CD4-positive, alpha-beta memory T cell (primary cell): ENCODE results near the gene PRDM5. TPM values are rescaled to one million over a fixed set of nuclear protein-coding genes. Genes with fewer than 3 reads are reported as not detected.

ENCODE experiments used
- CTCF ChIA-PET: fragments of 350-600 bp; sonication (Branson Sonifier 250); formaldehyde crosslinking; loops from one replicate; lab custom pipeline; 2021; ENCODE audit warnings: inconsistent platforms; ENCODE audit not compliant: partially characterized antibody; lab: Charles Lee
- POLR2A ChIA-PET: fragments of 350-600 bp; sonication (Branson Sonifier 250); formaldehyde crosslinking; loops from one replicate; lab custom pipeline; 2021; ENCODE audit not compliant: partially characterized antibody; lab: Charles Lee
- DNase-seq, 5 donors: peaks; one replicate each; pipeline versions ENCODE4 v3.0.0 to v3.0.0-alpha.2; 2020 to 2022; ENCODE audit warnings: mixed read lengths in 1 of 5
- H3K27ac ChIP-seq: one replicate; pipeline ENCODE4 v1.7.0; 2013; ENCODE audit warnings: low read depth, low read length
- H3K27me3 ChIP-seq: 2 replicates; pipeline ENCODE4 v1.7.0; 2013; ENCODE audit warnings: mild to moderate bottlenecking, low read length, moderate library complexity; ENCODE audit not compliant: insufficient read depth
- H3K36me3 ChIP-seq: 2 replicates; pipeline ENCODE4 v1.7.0; 2013; ENCODE audit warnings: mild to moderate bottlenecking, low read length, moderate library complexity; ENCODE audit not compliant: insufficient read depth
- H3K4me1 ChIP-seq: 2 replicates; pipeline ENCODE4 v1.7.0; 2013; ENCODE audit warnings: mild to moderate bottlenecking, low read length, moderate library complexity; ENCODE audit not compliant: insufficient read depth
- H3K4me3 ChIP-seq, 2 donors: one replicate each; pipeline ENCODE4 v1.7.0; 2013; ENCODE audit warnings: low read length in 2 of 2, mild to moderate bottlenecking in 1 of 2
- H3K9me3 ChIP-seq, 2 donors: one replicate each; pipeline ENCODE4 v1.7.0; 2013; ENCODE audit warnings: low read length in 2 of 2, control low read depth in 1 of 2; ENCODE audit not compliant: control insufficient read depth in 1 of 2
- H3K27ac Mint-ChIP-seq, 7 donors: one replicate each; pipeline ENCODE4 v1.8.0; 2020 to 2021; ENCODE audit warnings: mixed read lengths in 7 of 7, mild to moderate bottlenecking in 6 of 7, inconsistent platforms in 3 of 7, moderate library complexity in 3 of 7
- H3K27me3 Mint-ChIP-seq, 2 donors: one replicate each; pipeline ENCODE4 v1.8.0; 2020 to 2021; ENCODE audit warnings: mixed read lengths in 2 of 2
- H3K36me3 Mint-ChIP-seq, 2 donors: one replicate each; pipeline ENCODE4 v1.8.0; 2020 to 2021; ENCODE audit warnings: mixed read lengths in 2 of 2, inconsistent platforms in 1 of 2, mild to moderate bottlenecking in 1 of 2
- H3K4me1 Mint-ChIP-seq, 4 donors: one replicate each; pipeline ENCODE4 v1.8.0; 2020 to 2021; ENCODE audit warnings: mixed read lengths in 4 of 4, mild to moderate bottlenecking in 1 of 4
- H3K4me3 Mint-ChIP-seq, 8 donors: one replicate each; pipeline ENCODE4 v1.8.0; 2020 to 2021; ENCODE audit warnings: mixed read lengths in 8 of 8, mild to moderate bottlenecking in 7 of 8, moderate library complexity in 6 of 8, inconsistent platforms in 3 of 8
- H3K9me3 Mint-ChIP-seq, 8 donors: one replicate each; pipeline ENCODE4 v1.8.0; 2020 to 2021; ENCODE audit warnings: mixed read lengths in 8 of 8, mild to moderate bottlenecking in 5 of 8, inconsistent platforms in 3 of 8, moderate library complexity in 1 of 8
- intact Hi-C: fragments of 100-400 bp; cut with micrococcal nuclease; formaldehyde crosslinking; loops from one replicate; pipeline ENCODE4 v1.15.1; 2023
- polyA plus RNA-seq, 2 donors: library from polyadenylated mRNA; unstranded; fragments of 300-500 nt; fragmentation: Illumina TruSeq; gene quantifications; one replicate each; pipeline ENCODE4 v1.2.3, GENCODE V29; 2021
- total RNA-seq, 2 experiments: library from RNA; stranded (reverse); gene quantifications; one replicate each; pipeline ENCODE4 v1.2.3, GENCODE V29; 2021

Gene PRDM5
- total and polyA plus RNA-seq, 4 experiments from 2014 or later: 0.24 to 0.84 (median 0.36) TPM

DNA sequence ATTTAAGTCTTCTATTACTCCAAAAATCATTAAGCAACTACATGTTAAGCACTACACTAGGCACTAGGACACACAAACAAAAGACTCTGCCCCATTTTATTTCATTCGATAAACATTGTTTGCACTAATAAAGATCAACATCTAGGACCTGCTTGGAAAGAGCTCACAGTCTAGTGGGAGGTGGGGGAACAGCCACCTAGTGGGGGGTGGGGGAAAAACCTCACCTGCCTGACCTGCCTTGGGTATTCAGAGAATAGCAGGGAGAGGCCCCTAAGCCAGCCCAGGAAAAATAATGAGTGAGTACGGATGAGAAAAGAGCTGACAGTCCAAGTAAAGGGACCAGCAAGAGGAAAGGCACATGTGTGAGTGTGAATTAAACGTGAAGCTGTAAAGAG, 52.2 kb downstream of the PRDM5 start:
- POLR2A ChIA-PET: no interaction called here
- H3K27ac Mint-ChIP-seq: no peak overlapping the region
- intact Hi-C loops: no loop called here

DNA sequence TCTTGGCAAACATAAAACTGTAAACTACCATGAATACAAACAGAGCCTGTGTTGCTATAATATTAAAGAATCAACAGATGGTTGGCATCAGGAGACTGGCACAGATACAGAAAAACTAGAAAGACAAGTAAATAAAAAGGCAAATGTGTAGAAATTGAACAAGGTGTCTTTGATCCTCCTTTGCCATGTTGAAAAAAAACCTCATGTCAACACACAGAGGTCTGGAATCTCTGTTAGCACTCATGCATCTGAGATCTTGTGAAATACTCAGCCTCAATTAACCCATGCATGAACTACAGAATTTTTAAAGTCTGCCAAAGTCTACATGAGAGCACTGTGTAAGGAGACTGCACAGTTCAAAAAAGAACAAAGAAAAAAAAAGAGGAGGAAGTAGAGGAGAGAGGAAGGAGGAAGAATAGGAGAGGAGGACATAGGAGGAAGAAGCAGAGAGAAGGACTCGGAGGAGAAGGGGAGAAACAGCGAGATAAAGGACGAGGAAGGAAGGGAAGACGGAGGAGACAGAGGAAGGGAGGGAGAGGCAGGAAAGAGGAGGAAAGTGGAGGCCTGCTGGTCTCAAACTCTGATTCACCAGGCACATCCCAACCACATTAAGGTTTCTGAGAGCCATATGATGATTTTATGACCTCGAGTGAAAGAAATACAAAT, 52.8 kb downstream of the PRDM5 start:
- Histone ChIP-seq H3K4me3 (no peak overlapping the region), H3K27ac (no peak overlapping the region), H3K27me3 (no peaks in the 10 kb centered on the region), H3K4me1 (no peaks in the 10 kb centered on the region), H3K9me3 (no peaks in the 10 kb centered on the region), H3K36me3 (no peaks in the 10 kb centered on the region)
- Mint-ChIP-seq H3K4me3 (no peak overlapping the region), H3K27me3 (peaks cover under 1 to 4% of the 10 kb centered on the region in 2 donors), H3K9me3 (no peaks in the 10 kb centered on the region), H3K4me1 (no peaks in the 10 kb centered on the region), H3K27ac (no peak overlapping the region), H3K36me3 (no peaks in the 10 kb centered on the region)
- ChIA-PET CTCF (no interaction called here), POLR2A (interaction anchor here (1.5 kb wide), 1 partner anchor 10 kb away, joined by 3 read pairs; no protein-coding TSS in a partner anchor)
- no peak for DNase-seq
- intact Hi-C loops: no loop called here

More for the DNA sequence above, 52.2 kb downstream of the PRDM5 start:
- Mint-ChIP-seq H3K4me1 (no peaks in the 10 kb centered on the region), H3K4me3 (no peak overlapping the region), H3K36me3 (no peaks in the 10 kb centered on the region), H3K27me3 (peaks cover 1 to 4% of the 10 kb centered on the region in 2 donors), H3K9me3 (no peaks in the 10 kb centered on the region)
- Histone ChIP-seq H3K27me3 (no peaks in the 10 kb centered on the region), H3K4me1 (no peaks in the 10 kb centered on the region), H3K4me3 (no peak overlapping the region), H3K9me3 (no peaks in the 10 kb centered on the region), H3K27ac (no peak overlapping the region), H3K36me3 (no peaks in the 10 kb centered on the region)
- CTCF ChIA-PET: no interaction called here
- DNase-seq: no peak

- no peaks in the 10 kb centered on the region for H3K4me1 Mint-ChIP-seq
- no peaks in the 10 kb centered on the region for H3K36me3 Mint-ChIP-seq
- no peak overlapping the region for H3K27ac Mint-ChIP-seq
- H3K9me3 Mint-ChIP-seq: no peaks in the 10 kb centered on the region
- H3K27ac ChIP-seq: no peak overlapping the region
- H3K4me3 ChIP-seq: no peak overlapping the region
- ChIA-PET POLR2A (no interaction called here), CTCF (no interaction called here)
- H3K36me3 ChIP-seq: no peaks in the 10 kb centered on the region
- no peaks in the 10 kb centered on the region for H3K4me1 ChIP-seq
- intact Hi-C loops: no loop called here
- no peaks in the 10 kb centered on the region for H3K27me3 Mint-ChIP-seq
- no peaks in the 10 kb centered on the region for H3K9me3 ChIP-seq
- no peak overlapping the region for H3K4me3 Mint-ChIP-seq
- no peak for DNase-seq
- H3K27me3 ChIP-seq: no peaks in the 10 kb centered on the region
Observed at GRCh38 chr4:120867506-120867905, 55.0 kb downstream of the PRDM5 start.

DNA sequence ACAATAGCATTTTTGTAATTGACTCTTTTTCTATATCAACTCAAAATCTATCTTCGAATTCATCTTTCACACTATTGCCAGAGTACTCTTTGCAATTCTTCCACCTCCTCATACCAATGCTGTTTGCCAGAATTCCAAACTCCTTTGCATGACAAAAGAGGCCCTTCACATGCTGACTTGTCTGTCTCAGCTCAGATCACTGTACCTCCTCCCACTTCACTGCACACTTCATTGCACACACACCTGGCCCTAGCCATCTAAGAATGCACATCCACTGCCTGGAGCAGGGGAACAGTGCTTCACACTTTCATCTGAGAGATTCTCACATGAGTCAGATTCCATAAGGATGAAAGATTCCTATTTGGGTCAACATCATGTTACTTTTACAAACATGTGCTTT, 56.5 kb downstream of the PRDM5 start:
- ChIA-PET CTCF (no interaction called here), POLR2A (no interaction called here)
- H3K9me3 Mint-ChIP-seq: no peaks in the 10 kb centered on the region
- no peak overlapping the region for H3K27ac ChIP-seq
- no peak overlapping the region for H3K4me3 ChIP-seq
- H3K4me1 ChIP-seq: no peaks in the 10 kb centered on the region
- DNase-seq: no peak
- no peaks in the 10 kb centered on the region for H3K36me3 ChIP-seq
- H3K4me1 Mint-ChIP-seq: no peaks in the 10 kb centered on the region
- H3K27me3 Mint-ChIP-seq: peaks cover 0 to 1% of the 10 kb centered on the region in 2 donors
- H3K27me3 ChIP-seq: no peaks in the 10 kb centered on the region
- H3K36me3 Mint-ChIP-seq: no peaks in the 10 kb centered on the region
- H3K27ac Mint-ChIP-seq: no peak overlapping the region
- intact Hi-C loops: no loop called here
- H3K4me3 Mint-ChIP-seq: no peak overlapping the region
- H3K9me3 ChIP-seq: no peaks in the 10 kb centered on the region

DNA sequence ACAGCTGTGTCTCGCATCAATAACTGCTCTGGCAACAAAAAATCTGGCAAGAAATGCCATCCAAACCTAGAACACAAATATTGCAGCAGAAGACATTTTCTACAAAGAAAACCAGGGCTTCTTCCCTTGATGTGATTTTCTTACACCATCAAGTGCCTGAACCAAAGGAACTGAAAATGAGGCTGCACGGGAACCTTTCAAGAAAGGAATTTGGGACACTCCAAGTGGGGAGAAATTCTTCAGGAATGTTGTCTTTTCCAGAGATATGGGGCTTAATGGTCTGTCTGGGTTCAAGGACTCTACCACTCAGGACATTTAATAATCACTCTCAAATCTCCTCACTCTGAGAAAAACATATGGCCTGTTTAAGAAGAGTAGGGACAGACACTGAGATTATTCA, 57.6 kb downstream of the PRDM5 start:
- Histone ChIP-seq H3K9me3 (no peaks in the 10 kb centered on the region), H3K4me3 (no peak overlapping the region), H3K36me3 (no peaks in the 10 kb centered on the region), H3K27ac (no peak overlapping the region), H3K27me3 (no peaks in the 10 kb centered on the region), H3K4me1 (no peaks in the 10 kb centered on the region)
- Mint-ChIP-seq H3K4me3 (no peak overlapping the region), H3K4me1 (no peaks in the 10 kb centered on the region), H3K36me3 (no peaks in the 10 kb centered on the region), H3K9me3 (no peaks in the 10 kb centered on the region), H3K27me3 (peaks cover 0 to 1% of the 10 kb centered on the region in 2 donors), H3K27ac (no peak overlapping the region)
- POLR2A ChIA-PET: no interaction called here
- intact Hi-C loops: no loop called here
- DNase-seq: no peak
- CTCF ChIA-PET: no interaction called here

DNA sequence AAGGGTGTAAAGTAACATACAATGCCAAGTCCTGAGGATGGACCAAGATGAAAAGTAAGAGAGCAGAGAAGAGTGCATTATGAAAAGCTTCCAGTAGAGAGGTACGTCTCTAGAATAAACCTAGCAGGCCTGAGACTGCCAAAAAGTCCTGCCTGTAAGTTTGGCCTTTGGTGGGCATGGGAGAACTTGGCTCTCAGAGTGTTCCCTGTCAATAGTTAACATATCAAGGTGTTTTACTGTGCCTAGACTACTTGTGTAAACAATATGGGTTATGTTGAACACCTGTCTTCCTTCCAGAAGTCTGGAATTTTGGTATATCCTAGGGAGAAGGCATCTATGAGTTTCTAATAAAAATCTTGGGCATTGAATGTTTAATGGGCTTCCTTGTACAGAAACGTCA, 60.1 kb downstream of the PRDM5 start:
- Mint-ChIP-seq H3K36me3 (no peaks in the 10 kb centered on the region), H3K27me3 (peaks cover 0 to 1% of the 10 kb centered on the region in 2 donors), H3K9me3 (no peaks in the 10 kb centered on the region), H3K27ac (no peak overlapping the region), H3K4me1 (no peaks in the 10 kb centered on the region), H3K4me3 (no peak overlapping the region)
- ChIA-PET CTCF (no interaction called here), POLR2A (no interaction called here)
- DNase-seq: no peak
- no peaks in the 10 kb centered on the region for H3K9me3 ChIP-seq
- H3K27ac ChIP-seq: no peak overlapping the region
- no peaks in the 10 kb centered on the region for H3K36me3 ChIP-seq
- no peak overlapping the region for H3K4me3 ChIP-seq
- H3K4me1 ChIP-seq: no peaks in the 10 kb centered on the region
- no peaks in the 10 kb centered on the region for H3K27me3 ChIP-seq
- intact Hi-C loops: no loop called here

DNA sequence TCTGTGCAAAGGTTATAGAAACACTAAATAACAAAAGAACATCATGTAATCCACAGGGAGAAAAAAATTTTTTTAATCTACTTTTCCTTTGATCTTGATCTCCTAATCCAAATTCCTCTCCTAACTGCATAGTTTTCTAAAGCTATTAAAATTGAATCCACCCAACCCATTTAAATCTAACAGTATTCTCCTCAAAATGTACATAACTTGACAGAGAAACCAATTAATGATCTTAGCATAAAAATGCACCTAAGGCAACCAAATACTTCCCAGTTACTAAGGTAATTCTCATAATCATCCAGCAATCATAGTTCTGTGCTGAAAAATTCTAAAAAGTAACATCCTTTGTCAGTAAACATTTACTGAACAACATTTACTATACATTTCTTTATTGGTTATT, 60.7 kb downstream of the PRDM5 start:
- POLR2A ChIA-PET: no interaction called here
- no peaks in the 10 kb centered on the region for H3K36me3 Mint-ChIP-seq

More for the DNA sequence above, 60.7 kb downstream of the PRDM5 start:
- no peaks in the 10 kb centered on the region for H3K9me3 ChIP-seq
- no peaks in the 10 kb centered on the region for H3K4me1 Mint-ChIP-seq
- intact Hi-C loops: no loop called here
- H3K27me3 Mint-ChIP-seq: peaks cover 0 to 1% of the 10 kb centered on the region in 2 donors
- no peaks in the 10 kb centered on the region for H3K27me3 ChIP-seq
- H3K4me3 Mint-ChIP-seq: no peak overlapping the region
- H3K9me3 Mint-ChIP-seq: no peaks in the 10 kb centered on the region
- CTCF ChIA-PET: no interaction called here
- no peaks in the 10 kb centered on the region for H3K36me3 ChIP-seq
- DNase-seq: no peak
- no peak overlapping the region for H3K27ac ChIP-seq
- no peaks in the 10 kb centered on the region for H3K4me1 ChIP-seq
- no peak overlapping the region for H3K4me3 ChIP-seq
- no peak overlapping the region for H3K27ac Mint-ChIP-seq
